HUES6 (cell line): ENCODE results near the gene GAL3ST3.
"Not testable (repeated sequence)": the region's sequence is repeated elsewhere in the genome, so short reads cannot be mapped to it uniquely, and the experiment has no call there.

Source experiments
- H3K27ac ChIP-seq: 2 replicates; pipeline ENCODE4 v1.7.0; 2013; ENCODE audit warnings: low read depth, mild to moderate bottlenecking, low read length, inconsistent platforms
- H3K27me3 ChIP-seq: 2 replicates; pipeline ENCODE4 v1.6.1; 2013; ENCODE audit warnings: low read length; ENCODE audit not compliant: control insufficient read depth, insufficient read depth
- H3K36me3 ChIP-seq: 2 replicates; pipeline ENCODE4 v1.6.1; 2013; ENCODE audit warnings: low read length; ENCODE audit not compliant: control insufficient read depth, insufficient read depth
- H3K4me1 ChIP-seq: 2 replicates; pipeline ENCODE4 v1.6.1; 2013; ENCODE audit warnings: low read length; ENCODE audit not compliant: control insufficient read depth, insufficient read depth
- H3K4me3 ChIP-seq: 2 replicates; pipeline ENCODE4 v1.5.1; 2013; ENCODE audit warnings: low read depth, low read length
- H3K9ac ChIP-seq: one replicate; pipeline ENCODE4 v1.6.1; 2013; ENCODE audit warnings: mild to moderate bottlenecking, low read length
- H3K9me3 ChIP-seq: 2 replicates; pipeline ENCODE4 v1.6.1; 2013; ENCODE audit warnings: low read depth, low read length; ENCODE audit not compliant: control insufficient read depth, insufficient read depth

Gene GAL3ST3

DNA sequence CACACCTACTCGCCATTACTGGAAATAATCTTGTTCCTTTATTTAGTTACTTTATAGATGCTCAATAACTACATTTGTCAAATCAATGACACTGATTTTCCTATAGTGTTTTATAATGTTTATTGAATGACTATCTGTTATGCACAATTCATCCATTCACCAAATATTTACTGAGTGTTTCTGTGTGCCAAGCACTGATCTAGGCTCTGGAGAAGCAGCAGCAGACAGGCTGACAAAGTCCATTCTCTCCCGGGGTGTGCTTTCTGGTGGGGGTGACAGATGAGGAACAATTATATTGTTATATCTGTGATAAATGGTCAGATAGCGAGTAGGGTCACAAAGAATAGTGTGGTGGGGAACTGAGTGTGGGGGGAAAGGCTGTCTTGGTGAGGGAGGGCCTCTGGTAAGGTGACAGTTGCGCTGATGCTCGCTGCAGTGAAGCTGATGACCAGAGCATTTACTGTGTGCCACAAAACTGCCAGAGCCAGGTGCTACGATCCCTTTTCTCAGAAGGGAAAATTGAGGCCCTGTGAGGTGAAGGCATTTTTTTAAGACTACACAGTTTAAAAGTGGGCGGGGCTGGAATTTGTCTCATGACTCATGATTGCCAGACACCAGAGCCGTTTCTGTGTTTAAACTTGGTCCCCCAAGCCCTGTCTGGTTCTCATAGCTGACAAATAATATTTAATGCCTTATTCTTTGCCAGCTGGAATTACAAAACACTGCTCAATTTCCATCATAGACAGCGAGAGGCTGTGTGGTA lies 31.3 kb upstream of the GAL3ST3 start:
- peaks cover 11% of the 10 kb centered on the region; the same call in 1 of the 2 replicates for H3K4me1 ChIP-seq
- H3K27ac ChIP-seq = no peak overlapping the region
- H3K27me3 ChIP-seq = no peaks in the 10 kb centered on the region
- no peaks in the 10 kb centered on the region for H3K9me3 ChIP-seq
- H3K36me3 ChIP-seq = no peaks in the 10 kb centered on the region
- no peak overlapping the region for H3K4me3 ChIP-seq
- H3K9ac ChIP-seq = no peak overlapping the region

- not testable (repeated sequence) for H3K27ac ChIP-seq, H3K36me3 ChIP-seq, H3K9ac ChIP-seq, H3K9me3 ChIP-seq, H3K4me1 ChIP-seq, H3K4me3 ChIP-seq, H3K27me3 ChIP-seq
These were observed 30.0 kb upstream of the GAL3ST3 start for GRCh38 chr11:66078949-66079348.

DNA sequence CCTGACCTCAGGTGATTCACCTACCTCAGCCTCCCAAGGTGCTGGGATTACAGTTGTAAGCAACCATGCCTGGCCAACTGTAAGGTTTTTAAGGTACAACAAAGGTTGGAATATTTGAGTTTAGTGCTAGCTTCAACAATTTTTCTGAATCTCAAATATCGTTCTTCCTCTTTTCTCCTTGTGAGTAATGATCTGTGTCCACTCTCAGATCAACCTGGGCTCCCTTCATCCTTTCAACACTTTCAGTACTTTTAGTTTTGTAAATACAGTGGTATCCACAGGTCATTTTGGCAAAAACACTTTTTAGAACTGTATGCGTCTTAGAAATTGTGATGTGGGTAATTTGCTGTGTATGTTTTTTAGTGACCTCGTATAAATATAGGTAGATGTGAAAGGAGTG lies 29.0 kb upstream of the GAL3ST3 start:
- Histone ChIP-seq H3K9me3 (no peaks in the 10 kb centered on the region), H3K9ac (no peak overlapping the region), H3K27ac (no peak overlapping the region), H3K4me3 (no peak overlapping the region), H3K36me3 (peaks cover 6% of the 10 kb centered on the region), H3K27me3 (no peaks in the 10 kb centered on the region), H3K4me1 (peaks cover 6% of the 10 kb centered on the region; the same call in 1 of the 2 replicates)

DNA sequence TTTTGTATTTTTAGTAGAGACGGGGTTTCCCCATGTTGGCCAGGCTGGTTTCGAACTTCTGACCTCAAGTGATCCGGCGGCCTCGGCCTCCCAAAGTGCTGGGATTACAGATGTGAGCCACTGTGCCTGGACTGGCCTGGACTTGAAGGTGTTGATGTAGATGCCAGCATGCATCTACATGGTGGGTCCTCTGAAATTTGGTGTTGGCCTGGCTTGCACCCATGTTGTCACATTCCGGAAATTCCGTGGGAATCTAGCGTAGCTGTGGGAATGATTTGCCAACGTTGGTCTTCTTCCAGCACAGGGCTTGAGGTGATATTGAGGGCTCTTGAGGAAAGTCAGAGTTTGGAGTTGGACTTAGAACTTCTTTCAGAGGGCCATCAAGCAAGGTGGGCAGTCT lies 27.6 kb upstream of the GAL3ST3 start:
- Histone ChIP-seq H3K4me1 (peaks cover 9% of the 10 kb centered on the region; the same call in 1 of the 2 replicates), H3K4me3 (no peak overlapping the region), H3K36me3 (peaks cover 6% of the 10 kb centered on the region), H3K27ac (no peak overlapping the region), H3K27me3 (no peaks in the 10 kb centered on the region), H3K9ac (no peak overlapping the region), H3K9me3 (no peaks in the 10 kb centered on the region)

GRCh38 chr11:66075273-66075672 lies 26.3 kb upstream of the GAL3ST3 start:
- Histone ChIP-seq H3K4me1 (peaks cover 14% of the 10 kb centered on the region), H3K36me3 (peaks cover 6% of the 10 kb centered on the region), H3K4me3 (no peak overlapping the region), H3K27me3 (no peaks in the 10 kb centered on the region), H3K9me3 (no peaks in the 10 kb centered on the region), H3K27ac (no peak overlapping the region), H3K9ac (no peak overlapping the region)

DNA sequence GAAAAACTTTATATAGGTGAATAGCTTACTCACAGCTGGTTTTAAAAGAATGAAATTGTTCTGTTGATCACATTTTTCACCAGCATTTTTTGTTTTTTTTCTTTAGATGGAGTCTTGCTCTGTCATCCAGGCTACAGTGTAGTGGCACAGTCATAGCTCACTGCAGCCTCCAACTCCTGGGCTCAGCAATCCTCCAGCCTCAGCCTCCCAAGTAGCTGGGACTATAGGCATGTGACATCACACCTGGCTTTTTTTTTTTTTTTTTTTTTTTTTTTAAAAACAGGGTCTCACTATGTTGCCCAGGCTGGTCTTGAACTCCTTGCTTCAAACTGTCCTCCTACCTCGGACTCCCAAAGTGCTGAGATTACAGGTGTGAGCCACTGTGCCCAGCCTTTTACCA lies 24.7 kb upstream of the GAL3ST3 start:
- H3K36me3 ChIP-seq = peaks cover 13% of the 10 kb centered on the region
- no peaks in the 10 kb centered on the region for H3K27me3 ChIP-seq
- no peak overlapping the region for H3K4me3 ChIP-seq
- H3K9me3 ChIP-seq = no peaks in the 10 kb centered on the region
- H3K4me1 ChIP-seq = peaks cover 19% of the 10 kb centered on the region
- no peak overlapping the region for H3K27ac ChIP-seq
- H3K9ac ChIP-seq = no peak overlapping the region

DNA sequence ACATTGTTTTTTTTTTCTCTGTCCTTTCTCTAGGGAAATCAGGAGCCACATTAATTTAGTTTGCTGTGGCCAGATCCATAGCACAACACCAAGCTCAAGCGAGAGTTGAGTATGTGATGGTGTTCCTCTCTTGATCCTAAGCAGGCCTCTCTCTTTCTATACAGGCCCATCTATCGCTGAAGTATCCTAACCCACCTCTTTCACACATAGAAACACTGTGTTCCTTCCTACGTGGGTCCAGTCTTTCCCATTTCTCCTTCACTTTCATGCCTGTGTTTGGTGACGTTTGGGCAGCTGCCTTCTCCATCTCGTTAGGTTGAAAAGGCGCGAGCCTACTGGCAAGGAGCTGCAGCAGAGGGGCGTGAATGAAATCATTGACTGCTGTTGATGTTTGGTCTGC lies 23.6 kb upstream of the GAL3ST3 start:
- Histone ChIP-seq H3K4me3 (no peak overlapping the region), H3K4me1 (peaks cover 23% of the 10 kb centered on the region)

GRCh38 chr11:66072081-66072480 lies 23.1 kb upstream of the GAL3ST3 start:
- peak overlapping the region; percentile 78; the same call in 1 of the 2 replicates for H3K4me3 ChIP-seq
- H3K27me3 ChIP-seq = no peaks in the 10 kb centered on the region
- H3K4me1 ChIP-seq = peaks cover 23% of the 10 kb centered on the region
- H3K36me3 ChIP-seq = peaks cover 29% of the 10 kb centered on the region
- no peak overlapping the region for H3K9ac ChIP-seq
- no peak overlapping the region for H3K27ac ChIP-seq
- H3K9me3 ChIP-seq = no peaks in the 10 kb centered on the region

More for the DNA sequence above, 23.6 kb upstream of the GAL3ST3 start:
- Histone ChIP-seq H3K9ac (no peak overlapping the region), H3K9me3 (no peaks in the 10 kb centered on the region), H3K27me3 (no peaks in the 10 kb centered on the region), H3K36me3 (peaks cover 25% of the 10 kb centered on the region), H3K27ac (no peak overlapping the region)

DNA sequence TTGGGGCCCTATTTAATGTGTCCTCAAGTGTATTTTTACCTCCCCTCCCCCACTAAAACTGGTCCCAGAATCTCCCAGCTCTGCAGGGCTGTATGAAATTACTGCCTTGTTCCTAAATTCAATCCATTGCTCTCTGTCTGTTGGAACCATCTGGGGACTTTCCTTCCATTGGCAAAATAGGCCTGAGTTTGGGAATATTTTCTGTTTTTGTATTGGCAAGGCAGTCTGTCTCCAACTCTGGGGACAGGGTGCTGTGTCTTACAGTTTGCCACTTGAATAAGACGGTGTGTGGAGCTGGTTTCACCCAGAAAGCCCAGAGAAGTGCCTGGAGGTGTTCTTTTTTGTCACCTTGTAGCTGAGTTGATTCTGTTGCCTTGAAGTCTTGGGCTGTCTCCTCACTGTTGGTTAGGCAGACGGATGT lies 22.4 kb upstream of the GAL3ST3 start:
- no peak overlapping the region for H3K27ac ChIP-seq
- peaks cover 23% of the 10 kb centered on the region for H3K4me1 ChIP-seq
- no peaks in the 10 kb centered on the region for H3K27me3 ChIP-seq
- H3K9ac ChIP-seq = peak overlapping the region; percentile 67
- peak overlapping the region; percentile 78 for H3K4me3 ChIP-seq
- peaks cover 36% of the 10 kb centered on the region for H3K36me3 ChIP-seq
- H3K9me3 ChIP-seq = no peaks in the 10 kb centered on the region

- Histone ChIP-seq H3K27me3 (no peaks in the 10 kb centered on the region), H3K4me1 (peaks cover 23% of the 10 kb centered on the region), H3K36me3 (peaks cover 41% of the 10 kb centered on the region), H3K9me3 (no peaks in the 10 kb centered on the region), H3K9ac (peak overlapping the region; percentile 77), H3K4me3 (peak overlapping the region; percentile 78), H3K27ac (no peak overlapping the region)
These were observed 21.8 kb upstream of the GAL3ST3 start for GRCh38 chr11:66070604-66071380.
